BE2C (cell line): Measurements from ENCODE around the gene C1QTNF1.
A peak's percentile ranks its signal among the peaks of the same experiment; 100 is the strongest.

Source experiments
- DNase-seq: peaks from one replicate; pipeline ENCODE4 v3.0.0-alpha.2; 2020
- H3K27me3 ChIP-seq: fragments of 250-450 bp; sonication (Bioruptor Pico); 2 replicates; pipeline ENCODE4 v1.5.1; 2020; ENCODE audit warnings: mild to moderate bottlenecking
- H3K36me3 ChIP-seq: fragments of 250-450 bp; sonication (Bioruptor Pico); 2 replicates; pipeline ENCODE4 v1.5.1; 2020; ENCODE audit warnings: mild to moderate bottlenecking
- H3K4me1 ChIP-seq: fragments of 250-450 bp; sonication (Bioruptor Pico); 2 replicates; pipeline ENCODE4 v1.5.1; 2020
- H3K4me3 ChIP-seq: 2 replicates; pipeline ENCODE4 v1.5.1; 2011; ENCODE audit warnings: low read depth, low read length
- H3K9me3 ChIP-seq: fragments of 250-450 bp; sonication (Bioruptor Pico); 2 replicates; pipeline ENCODE4 v1.5.1; 2020
- TF ChIP-seq, protein P1 (sequence below): IDR thresholded peaks from 2 replicates; pipeline ENCODE4 v1.5.1; 2012; ENCODE audit warnings: mild to moderate bottlenecking, low read depth, low read length

C1QTNF1 gene

DNA sequence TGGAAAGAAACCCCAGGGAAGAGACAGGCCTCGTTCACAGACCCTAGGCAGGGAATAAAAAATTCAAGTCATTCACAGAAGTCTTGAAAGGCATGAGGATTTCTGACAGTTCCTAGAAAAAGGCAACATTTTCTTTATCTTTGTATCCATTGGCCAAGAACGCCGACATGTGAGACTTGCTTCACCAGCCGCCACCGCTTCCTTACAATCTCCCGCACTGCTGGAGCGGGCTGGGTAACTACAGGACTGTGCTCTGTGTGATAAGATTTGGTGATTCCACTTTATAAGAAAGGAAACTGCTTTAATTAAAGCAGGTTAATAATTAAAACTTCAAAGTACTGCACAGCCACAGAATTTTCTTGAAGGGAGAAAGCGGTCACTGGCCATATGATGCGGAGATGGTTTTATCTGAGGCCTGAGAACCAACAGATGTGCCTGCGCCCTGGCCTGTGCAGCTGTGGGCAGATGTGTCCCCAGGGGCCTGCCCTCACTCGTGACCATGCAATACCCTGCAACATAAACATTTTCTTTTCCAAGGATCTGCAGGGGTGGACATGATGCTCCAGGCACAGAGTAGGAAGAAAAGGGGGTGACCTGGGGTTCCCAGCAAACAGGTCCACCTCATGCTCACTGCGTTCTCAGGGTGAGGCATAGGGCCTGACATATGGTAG is 31.3 kb upstream of the C1QTNF1 start:
- Histone ChIP-seq H3K4me1 (peaks cover 5% of the 10 kb centered on the region; the same call in 1 of the 2 replicates), H3K4me3 (no peak overlapping the region), H3K9me3 (no peaks in the 10 kb centered on the region; the same call in 1 of the 2 replicates), H3K27me3 (no peaks in the 10 kb centered on the region), H3K36me3 (peaks cover 31% of the 10 kb centered on the region)
- TF ChIP-seq, protein P1, sequence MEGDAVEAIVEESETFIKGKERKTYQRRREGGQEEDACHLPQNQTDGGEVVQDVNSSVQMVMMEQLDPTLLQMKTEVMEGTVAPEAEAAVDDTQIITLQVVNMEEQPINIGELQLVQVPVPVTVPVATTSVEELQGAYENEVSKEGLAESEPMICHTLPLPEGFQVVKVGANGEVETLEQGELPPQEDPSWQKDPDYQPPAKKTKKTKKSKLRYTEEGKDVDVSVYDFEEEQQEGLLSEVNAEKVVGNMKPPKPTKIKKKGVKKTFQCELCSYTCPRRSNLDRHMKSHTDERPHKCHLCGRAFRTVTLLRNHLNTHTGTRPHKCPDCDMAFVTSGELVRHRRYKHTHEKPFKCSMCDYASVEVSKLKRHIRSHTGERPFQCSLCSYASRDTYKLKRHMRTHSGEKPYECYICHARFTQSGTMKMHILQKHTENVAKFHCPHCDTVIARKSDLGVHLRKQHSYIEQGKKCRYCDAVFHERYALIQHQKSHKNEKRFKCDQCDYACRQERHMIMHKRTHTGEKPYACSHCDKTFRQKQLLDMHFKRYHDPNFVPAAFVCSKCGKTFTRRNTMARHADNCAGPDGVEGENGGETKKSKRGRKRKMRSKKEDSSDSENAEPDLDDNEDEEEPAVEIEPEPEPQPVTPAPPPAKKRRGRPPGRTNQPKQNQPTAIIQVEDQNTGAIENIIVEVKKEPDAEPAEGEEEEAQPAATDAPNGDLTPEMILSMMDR, result no peak
- no peak for DNase-seq

GRCh38 chr17:78993241-78993956 is 30.6 kb upstream of the C1QTNF1 start:
- TF ChIP-seq, protein P1, result peak; percentile 84
- Histone ChIP-seq H3K9me3 (no peaks in the 10 kb centered on the region; the same call in 1 of the 2 replicates), H3K36me3 (peaks cover 34% of the 10 kb centered on the region), H3K27me3 (no peaks in the 10 kb centered on the region), H3K4me3 (no peak overlapping the region), H3K4me1 (no peaks in the 10 kb centered on the region; the same call in 1 of the 2 replicates)
- DNase-seq, result peak; percentile 79

DNA sequence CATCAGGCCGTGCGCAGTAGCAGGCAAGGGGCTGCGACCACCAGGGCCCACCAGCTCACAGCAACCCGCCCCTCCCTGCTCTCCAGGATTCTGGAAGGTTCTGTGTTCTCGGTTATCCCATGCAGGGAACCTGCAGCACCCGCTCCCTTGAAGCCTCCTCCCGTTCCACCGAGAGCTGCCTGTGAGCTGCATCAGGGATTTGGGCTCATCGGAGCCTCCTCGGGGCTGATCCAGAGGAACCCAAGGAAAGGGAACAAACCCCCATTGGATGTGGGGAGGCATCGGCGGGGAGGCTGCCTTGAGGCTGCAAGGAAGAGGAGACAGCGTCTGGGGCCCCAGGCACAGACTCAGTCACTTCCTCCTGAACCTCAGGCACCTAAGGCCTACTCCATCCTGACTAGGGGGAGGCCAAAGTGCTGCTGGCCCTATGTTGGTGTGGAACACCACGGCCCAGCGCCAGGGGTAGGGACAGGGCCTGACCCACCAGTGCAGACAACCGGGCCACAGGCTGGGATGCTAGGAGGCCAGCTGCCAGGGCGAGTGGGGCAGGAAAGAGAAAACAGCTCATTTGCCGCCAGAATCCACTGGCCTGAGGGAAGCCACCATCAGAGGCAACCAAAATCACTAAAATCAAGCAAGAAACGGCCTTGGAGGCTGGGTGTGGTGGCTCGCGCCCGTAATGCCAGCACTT is 29.8 kb upstream of the C1QTNF1 start:
- DNase-seq, result no peak
- no peak overlapping the region for H3K4me3 ChIP-seq
- peaks cover 5% of the 10 kb centered on the region; the same call in 1 of the 2 replicates for H3K4me1 ChIP-seq
- TF ChIP-seq, protein P1, result no peak
- H3K9me3 ChIP-seq, result no peaks in the 10 kb centered on the region
- H3K36me3 ChIP-seq, result peaks cover 34% of the 10 kb centered on the region
- no peaks in the 10 kb centered on the region for H3K27me3 ChIP-seq

DNA sequence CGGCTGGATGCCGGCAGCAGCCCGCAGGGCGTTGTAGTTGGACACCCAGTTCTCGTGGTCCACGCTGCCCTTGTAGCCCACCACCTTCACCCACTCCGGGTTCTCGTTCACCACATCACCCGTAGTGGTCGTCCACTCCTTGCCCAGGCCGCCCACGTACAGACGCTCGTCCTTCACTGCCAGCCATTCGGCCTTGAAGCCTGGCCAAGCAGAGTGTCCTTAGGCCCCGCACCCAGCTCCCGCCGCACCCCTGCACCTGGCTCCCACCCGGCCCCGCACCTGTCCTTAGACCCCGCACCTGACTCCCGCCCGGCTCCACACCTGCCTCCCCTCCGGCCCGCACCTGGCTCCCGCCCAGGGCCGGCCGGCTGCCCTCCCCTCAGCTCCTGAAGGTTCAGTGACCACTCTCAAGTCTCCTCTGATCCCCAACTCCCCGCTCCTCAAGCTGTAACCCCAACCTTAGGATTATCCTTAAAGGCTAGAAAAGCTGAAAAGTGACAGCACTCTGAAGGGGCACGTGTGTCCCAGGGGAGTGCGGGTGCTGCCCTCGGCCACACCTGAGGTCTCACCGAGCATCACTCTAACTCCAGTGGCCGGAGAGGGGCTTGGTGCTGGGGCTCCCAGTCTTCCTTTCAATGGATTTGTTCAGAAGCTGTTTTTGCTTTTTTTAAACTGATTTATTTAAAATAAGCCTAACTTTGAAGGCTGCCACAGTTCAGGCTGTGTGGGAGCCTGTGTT is 28.8 kb upstream of the C1QTNF1 start:
- peaks cover 39% of the 10 kb centered on the region for H3K36me3 ChIP-seq
- H3K9me3 ChIP-seq, result no peaks in the 10 kb centered on the region
- peaks cover 5% of the 10 kb centered on the region; the same call in 1 of the 2 replicates for H3K4me1 ChIP-seq
- TF ChIP-seq, protein P1, result no peak
- H3K27me3 ChIP-seq, result no peaks in the 10 kb centered on the region
- H3K4me3 ChIP-seq, result no peak overlapping the region
- no peak for DNase-seq

DNA sequence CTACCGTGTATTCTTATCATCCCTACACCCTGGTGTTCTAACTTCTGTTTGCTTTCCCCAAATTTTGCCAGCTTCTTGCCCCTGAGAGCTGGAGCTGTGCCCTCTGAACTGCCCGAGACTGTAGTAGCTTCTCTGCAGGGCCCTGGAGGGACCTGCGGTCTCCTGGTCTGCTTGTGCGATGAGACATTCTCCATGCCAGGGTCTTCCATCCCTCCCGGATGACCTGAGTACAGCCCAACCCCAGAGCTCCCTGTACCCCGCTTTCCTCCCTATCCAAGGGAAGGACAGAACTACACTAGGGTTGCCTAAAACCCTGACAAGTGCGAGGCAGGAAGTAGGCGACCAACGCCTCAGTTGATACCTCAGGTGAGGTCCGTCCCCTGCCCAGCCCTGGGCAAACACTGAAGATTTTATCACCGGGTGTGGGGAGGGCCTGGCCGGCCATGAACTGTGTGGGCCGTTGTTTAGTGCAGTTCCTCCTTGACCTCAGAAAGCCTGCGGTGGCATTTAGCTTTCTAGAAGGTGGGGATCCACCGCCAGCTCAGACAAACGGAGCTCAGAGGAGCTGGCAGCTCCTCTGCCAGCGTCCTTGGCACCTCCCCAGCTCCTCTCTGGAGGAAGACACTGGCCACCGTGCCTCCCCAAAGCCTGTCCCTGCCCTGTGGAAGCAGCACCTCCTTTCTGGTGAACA is 28.1 kb upstream of the C1QTNF1 start:
- H3K4me3 ChIP-seq, result no peak overlapping the region
- no peaks in the 10 kb centered on the region for H3K27me3 ChIP-seq
- no peaks in the 10 kb centered on the region for H3K9me3 ChIP-seq
- no peak for DNase-seq
- peaks cover 35% of the 10 kb centered on the region for H3K36me3 ChIP-seq
- H3K4me1 ChIP-seq, result peaks cover 5% of the 10 kb centered on the region; the same call in 1 of the 2 replicates
- TF ChIP-seq, protein P1, result no peak
